Thymus (tissue), 11 donors: Measurements from ENCODE around the gene VEZF1. TPM values are rescaled to one million over a fixed set of nuclear protein-coding genes. Genes with fewer than 3 reads are reported as not detected.

Experiments
- DNase-seq, 9 donors: peaks; one replicate each; pipeline ENCODE4 v3.0.0-alpha.2; 2013; ENCODE audit warnings: low spot score in 9 of 9, low read depth in 6 of 9, missing footprints in 1 of 9
- H3K27ac ChIP-seq, 2 donors: one replicate each; pipeline ENCODE4 v1.5.1; 2013; ENCODE audit warnings: control low read depth in 1 of 2, low read depth in 1 of 2, low read length in 1 of 2, mild to moderate bottlenecking in 1 of 2, moderate library complexity in 1 of 2
- H3K27me3 ChIP-seq, 2 donors: one replicate each; pipeline ENCODE4 v1.5.1; 2013; ENCODE audit warnings: low read length in 1 of 2; ENCODE audit not compliant: control insufficient read depth in 2 of 2, insufficient read depth in 1 of 2
- H3K36me3 ChIP-seq, 2 donors: one replicate each; pipeline ENCODE4 v1.5.1; 2013; ENCODE audit warnings: low read length in 1 of 2, mild to moderate bottlenecking in 1 of 2, moderate library complexity in 1 of 2; ENCODE audit not compliant: control insufficient read depth in 2 of 2, insufficient read depth in 2 of 2
- H3K4me1 ChIP-seq, 2 donors: one replicate each; pipeline ENCODE4 v1.5.1; 2013; ENCODE audit warnings: low read length in 2 of 2; ENCODE audit not compliant: control insufficient read depth in 2 of 2, insufficient read depth in 2 of 2
- H3K4me3 ChIP-seq, 2 donors: one replicate each; pipeline ENCODE4 v1.5.1; 2013; ENCODE audit warnings: low read length in 2 of 2, control low read depth in 1 of 2, mild to moderate bottlenecking in 1 of 2
- H3K9me3 ChIP-seq, 2 donors: one replicate each; pipeline ENCODE4 v1.5.1; 2013; ENCODE audit warnings: low read length in 1 of 2, mild to moderate bottlenecking in 1 of 2; ENCODE audit not compliant: control insufficient read depth in 2 of 2, insufficient read depth in 1 of 2
- WGBS: extraction: QIAGEN DNeasy Blood & Tissue Kit; methylation state at CpG from one replicate; pipeline ENCODE4 v1.1.7; 2013; 5-methylcytosine and 5-hydroxymethylcytosine counted together
- polyA plus RNA-seq: library from polyadenylated mRNA; stranded (reverse); fragments of 200-250 nt; gene quantifications from one replicate; pipeline ENCODE4 v1.2.3, GENCODE V29; 2013
- total RNA-seq: library from RNA; stranded (reverse); fragments of 120-200 nt; gene quantifications from one replicate; pipeline ENCODE4 v1.2.4, GENCODE V29; 2013
- donor health status: healthy.

VEZF1 gene
- total and polyA plus RNA-seq, 2 donors = 31.8 to 39.7 TPM

GRCh38 chr17:57957886-57958285 lies 30.2 kb downstream of the VEZF1 start:
- Histone ChIP-seq H3K4me1 (peaks cover 15 to 31% of the 10 kb centered on the region in 2 donors), H3K9me3 (no peaks in the 10 kb centered on the region), H3K27me3 (peaks cover 29 to 69% of the 10 kb centered on the region in 2 donors), H3K27ac (no peak overlapping the region), H3K4me3 (no peak overlapping the region), H3K36me3 (no peaks in the 10 kb centered on the region)
- 97% methylated on average over 3 of the region's 3 CpGs for WGBS
- no peak for DNase-seq

DNA sequence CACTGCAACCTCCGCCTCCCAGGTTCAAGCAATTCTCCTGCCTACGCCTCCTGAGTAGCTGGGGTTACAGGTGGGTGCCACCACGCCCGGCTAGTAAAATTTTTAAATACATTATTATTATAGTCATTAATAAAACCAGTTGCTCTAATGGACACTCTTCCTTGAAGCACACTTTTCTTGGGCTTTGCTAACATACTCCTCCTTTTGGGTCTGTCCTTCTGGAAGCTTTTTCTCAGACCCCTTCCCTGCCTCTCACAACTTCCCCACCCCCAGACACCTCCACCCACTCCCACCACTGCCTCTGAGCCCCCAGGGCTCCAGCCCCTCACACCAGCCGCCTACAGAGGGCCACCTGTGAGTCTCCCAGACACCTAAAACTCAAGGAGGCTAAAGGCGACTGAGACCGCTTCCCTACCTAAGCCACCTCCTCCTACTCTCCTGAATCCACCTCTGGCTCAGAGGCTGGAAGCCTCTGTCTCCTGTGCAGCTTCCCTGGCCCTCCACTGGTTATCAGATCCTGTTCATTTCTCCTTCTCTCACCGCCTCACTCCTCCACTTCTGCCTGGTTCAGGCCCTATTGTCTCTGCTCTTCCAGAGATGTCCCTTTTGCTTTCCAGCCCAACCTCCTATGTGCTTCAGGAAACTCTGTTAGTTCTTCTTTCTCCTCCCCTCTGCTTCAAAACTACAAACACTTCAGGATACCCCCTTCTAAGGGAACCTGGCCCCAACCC lies 30.8 kb downstream of the VEZF1 start:
- DNase-seq = no peak
- Histone ChIP-seq H3K4me3 (no peak overlapping the region), H3K36me3 (no peaks in the 10 kb centered on the region), H3K9me3 (no peaks in the 10 kb centered on the region), H3K27ac (no peak overlapping the region), H3K4me1 (peaks cover 15 to 37% of the 10 kb centered on the region in 2 donors), H3K27me3 (peaks cover 29 to 70% of the 10 kb centered on the region in 2 donors)
- WGBS = 96% methylated on average over 8 of the region's 8 CpGs

DNA sequence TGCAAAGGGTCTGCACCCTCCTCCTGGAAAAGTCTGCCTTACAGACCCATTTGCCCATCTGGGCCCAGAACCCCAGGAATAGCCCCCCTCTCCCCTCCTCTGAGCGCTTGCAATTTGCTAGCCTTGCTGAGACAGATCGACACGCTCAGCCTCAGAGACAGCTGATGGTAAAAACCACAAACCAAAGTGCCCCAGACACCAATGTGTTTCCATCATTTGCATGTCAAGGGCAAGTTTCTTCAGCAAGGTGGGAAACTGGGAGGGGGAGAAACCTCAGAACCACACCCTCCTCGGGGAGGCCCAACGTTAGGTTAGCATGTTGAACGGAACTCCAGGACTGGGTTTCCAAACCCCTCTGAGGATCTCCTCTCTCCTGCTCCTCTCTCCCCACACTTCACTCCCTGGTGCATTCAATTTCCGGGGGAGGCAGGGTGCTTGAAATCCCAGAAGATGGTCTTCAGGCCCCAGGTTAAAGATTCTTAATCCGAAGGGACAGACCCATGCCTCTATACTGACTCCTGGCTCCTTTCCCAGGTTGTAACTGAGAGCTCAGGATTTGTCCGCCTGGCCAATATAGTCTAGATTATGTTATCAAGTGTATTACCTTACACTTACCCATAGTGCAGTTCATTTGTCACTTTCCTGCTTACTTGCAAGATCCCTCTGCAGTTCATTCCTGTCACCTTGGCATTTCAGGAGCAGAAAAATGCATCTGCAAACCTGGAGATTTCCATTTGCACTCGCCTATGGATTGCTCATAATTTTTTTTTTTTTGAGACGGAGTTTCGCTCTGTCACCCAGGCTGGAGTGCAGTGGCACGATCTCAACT lies 31.5 kb downstream of the VEZF1 start:
- Histone ChIP-seq H3K36me3 (no peaks in the 10 kb centered on the region), H3K4me1 (peaks cover 15 to 39% of the 10 kb centered on the region in 2 donors), H3K27ac (no peak overlapping the region), H3K9me3 (no peaks in the 10 kb centered on the region), H3K4me3 (no peak overlapping the region), H3K27me3 (peaks cover 29 to 66% of the 10 kb centered on the region in 2 donors)
- WGBS = 43% methylated on average over 13 of the region's 13 CpGs
- DNase-seq = peak in 4 of 9 donors; percentile 48 to 83 (median 60)

- H3K4me3 ChIP-seq = peak within 1 kb of the TSS; percentile 35 to 61
- no peaks in the 10 kb centered on the region for H3K36me3 ChIP-seq
- H3K4me1 ChIP-seq = peaks cover 15 to 44% of the 10 kb centered on the region in 2 donors
- WGBS = 1% methylated on average over 79 of the region's 79 CpGs
- peaks cover 29 to 66% of the 10 kb centered on the region in 2 donors for H3K27me3 ChIP-seq
- H3K9me3 ChIP-seq = no peaks in the 10 kb centered on the region
- H3K27ac ChIP-seq = peak within 1 kb of the TSS in 1 of 2 donors; percentile 83
- peak in 2 of 9 donors; percentile 33 to 59 for DNase-seq
These were observed 32.7 kb downstream of the VEZF1 start, which contains the start of gene CUEDC1 for GRCh38 chr17:57955183-57955931. Gene CUEDC1 (minus strand): TSS chr17:57955412. CDS start chr17:57885564, 69,848 bp downstream.

GRCh38 chr17:57954397-57955182 lies 33.5 kb downstream of the VEZF1 start:
- H3K4me3 ChIP-seq = peak overlapping the region in 1 of 2 donors; percentile 61
- H3K9me3 ChIP-seq = no peaks in the 10 kb centered on the region
- WGBS = 2% methylated on average over 84 of the region's 85 CpGs
- H3K27ac ChIP-seq = peak overlapping the region in 1 of 2 donors; percentile 83
- no peaks in the 10 kb centered on the region for H3K36me3 ChIP-seq
- DNase-seq = no peak
- H3K27me3 ChIP-seq = peaks cover 29 to 59% of the 10 kb centered on the region in 2 donors
- peaks cover 15 to 50% of the 10 kb centered on the region in 2 donors for H3K4me1 ChIP-seq

DNA sequence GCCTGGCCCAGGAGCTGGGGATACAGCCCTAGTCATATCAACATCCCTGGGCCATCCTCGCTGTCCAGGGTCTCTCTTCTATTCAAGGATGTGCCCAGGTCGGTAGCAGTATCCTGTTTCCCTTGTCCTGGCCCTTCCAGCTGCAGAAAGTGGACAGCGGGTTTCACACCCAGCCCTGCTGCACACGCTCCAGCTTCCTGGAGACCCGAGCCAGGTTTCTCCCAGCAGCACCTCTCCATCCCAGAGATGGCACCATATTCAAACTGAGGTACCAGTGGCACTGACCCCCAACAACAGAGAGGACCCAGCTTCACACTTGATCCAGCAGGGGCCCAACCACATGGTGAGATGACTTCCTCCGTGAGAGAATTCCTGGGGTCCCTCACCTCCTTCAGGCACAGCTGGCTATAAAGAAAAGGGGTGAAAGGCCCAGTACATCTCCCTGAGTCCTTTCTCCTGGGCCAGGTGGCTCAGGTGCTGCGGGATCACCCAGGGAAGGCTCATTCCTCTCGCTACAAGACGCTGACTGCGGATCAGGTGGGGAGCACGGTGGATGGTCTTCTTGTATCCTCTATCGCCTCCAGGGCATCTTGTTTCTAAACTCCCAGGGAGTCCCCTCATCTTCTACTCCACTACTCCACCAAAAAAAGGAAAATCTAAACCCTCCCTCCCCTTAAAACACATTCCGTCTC lies 34.2 kb downstream of the VEZF1 start:
- H3K27me3 ChIP-seq = peaks cover 29 to 54% of the 10 kb centered on the region in 2 donors
- DNase-seq = no peak
- H3K36me3 ChIP-seq = no peaks in the 10 kb centered on the region
- no peaks in the 10 kb centered on the region for H3K9me3 ChIP-seq
- peaks cover 15 to 55% of the 10 kb centered on the region in 2 donors for H3K4me1 ChIP-seq
- no peak overlapping the region for H3K4me3 ChIP-seq
- WGBS = 94% methylated on average over 13 of the region's 13 CpGs
- no peak overlapping the region for H3K27ac ChIP-seq

- Histone ChIP-seq H3K27ac (no peak overlapping the region), H3K27me3 (peaks cover 29 to 54% of the 10 kb centered on the region in 2 donors), H3K9me3 (no peaks in the 10 kb centered on the region), H3K36me3 (no peaks in the 10 kb centered on the region), H3K4me1 (peaks cover 19 to 61% of the 10 kb centered on the region in 2 donors), H3K4me3 (no peak overlapping the region)
- DNase-seq = no peak
- WGBS = 98% methylated on average over 1 of the region's 1 CpG
These were observed 34.8 kb downstream of the VEZF1 start for GRCh38 chr17:57953219-57953618.

DNA sequence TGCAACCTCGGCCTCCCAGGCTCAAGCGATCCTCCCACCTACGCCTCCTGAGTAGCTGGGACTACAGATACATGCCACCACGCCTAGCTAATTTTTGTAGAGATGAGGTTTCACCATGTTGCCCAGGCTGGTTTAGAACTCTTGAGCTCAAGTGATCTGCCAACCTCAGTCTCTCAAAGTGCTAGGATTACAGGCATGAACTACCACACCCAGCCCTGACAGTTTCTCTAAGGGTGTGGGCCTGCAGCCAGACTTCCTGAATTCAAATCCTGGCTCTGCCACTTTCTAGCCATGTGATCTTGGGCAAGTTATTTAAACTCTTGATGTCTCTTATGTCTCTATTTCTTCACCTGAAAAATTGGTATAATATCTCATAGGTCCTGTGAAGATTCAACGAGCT lies 38.4 kb downstream of the VEZF1 start:
- Histone ChIP-seq H3K36me3 (no peaks in the 10 kb centered on the region), H3K27me3 (peaks cover 13 to 23% of the 10 kb centered on the region in 2 donors), H3K4me3 (no peak overlapping the region), H3K27ac (peak overlapping the region; percentile 43 to 61), H3K9me3 (no peaks in the 10 kb centered on the region), H3K4me1 (peaks cover 17 to 61% of the 10 kb centered on the region in 2 donors)
- no peak for DNase-seq
- 95% methylated on average over 5 of the region's 5 CpGs for WGBS
